Endothelial cell of umbilical vein (primary cell): ENCODE data around the gene KCNQ1OT1. TPM values are rescaled to one million over a fixed set of nuclear protein-coding genes. Genes with fewer than 3 reads are reported as not detected.

Experiments
- BruUV-seq: library from RNA; stranded (reverse); fragments of 400-500 nt; replicated peaks from 2 replicates; lab custom pipeline; 2021; lab: Mats Ljungman, UMichigan
- CTCF ChIA-PET: fragments of 300-600, 350-600 bp; sonication (Branson Sonifier 250); formaldehyde crosslinking; loops from one replicate; lab custom pipeline; 2021; ENCODE audit warnings: antibody characterized with exemption, inconsistent platforms; lab: Charles Lee
- POLR2A ChIA-PET: fragments of 300-600, 350-600 bp; sonication (Branson Sonifier 250); formaldehyde crosslinking; loops from one replicate; lab custom pipeline; 2021; ENCODE audit warnings: antibody characterized with exemption, inconsistent platforms; lab: Charles Lee
- DNase-seq: peaks from one replicate; pipeline ENCODE4 v3.0.0-alpha.2; 2011; ENCODE audit warnings: low read depth, low spot score
- FAIRE-seq: peaks from 2 replicates; lab custom pipeline; 2011; peaks lifted over from hg19 to GRCh38; lab: Jason Lieb, UNC
- H2AFZ ChIP-seq: 2 replicates; pipeline ENCODE4 v1.6.0; 2012; ENCODE audit warnings: low read depth, low read length, control low read depth, inconsistent platforms
- H3K27ac ChIP-seq: 2 replicates; pipeline ENCODE4 v1.5.1; 2011; ENCODE audit warnings: low read depth, mild to moderate bottlenecking, control low read depth, low read length, moderate library complexity; ENCODE audit not compliant: insufficient read depth
- H3K27me3 ChIP-seq, 2 experiments: 2 replicates each; pipeline versions ENCODE4 v1.6.0 to v1.6.1; 2011; ENCODE audit warnings: low read length in 2 of 2, mixed read lengths in 1 of 2; ENCODE audit not compliant: control insufficient read depth in 2 of 2, insufficient read depth in 2 of 2
- H3K36me3 ChIP-seq, 2 experiments: 2 replicates in 1 of 2; 3 replicates in 1 of 2; pipeline ENCODE4 v1.5.1; 2011; ENCODE audit warnings: low read length in 2 of 2, mild to moderate bottlenecking in 1 of 2, moderate library complexity in 1 of 2; ENCODE audit not compliant: control insufficient read depth in 2 of 2, insufficient read depth in 2 of 2; ENCODE audit errors: extremely low read depth in 1 of 2
- H3K4me1 ChIP-seq: 3 replicates; pipeline ENCODE4 v1.5.1; 2011; ENCODE audit warnings: mild to moderate bottlenecking, low read length; ENCODE audit not compliant: control insufficient read depth, insufficient read depth; ENCODE audit errors: extremely low read depth
- H3K4me2 ChIP-seq: 2 replicates; pipeline ENCODE4 v1.6.1; 2011; ENCODE audit warnings: low read length, control low read depth, mixed read lengths; ENCODE audit not compliant: insufficient read depth
- H3K4me3 ChIP-seq, 3 experiments: fragments of 200-600 bp in 1 of 3; sonication (generic), shearing (Covaris generic) in 1 of 3; replicated peaks in 1 of 3; 2 replicates each; pipeline ENCODE4 v1.5.1; 2011 to 2016; ENCODE audit warnings: control low read depth in 3 of 3, low read length in 3 of 3, mild to moderate bottlenecking in 2 of 3, inconsistent platforms in 1 of 3, low read depth in 1 of 3, moderate library complexity in 1 of 3; ENCODE audit not compliant: insufficient read depth in 1 of 3
- H3K79me2 ChIP-seq: 2 replicates; pipeline ENCODE4 v1.6.0; 2012; ENCODE audit warnings: low read length, inconsistent platforms; ENCODE audit not compliant: control insufficient read depth, insufficient read depth
- H3K9ac ChIP-seq: replicated peaks from 2 replicates; pipeline ENCODE3; 2011; ENCODE audit warnings: low read length, control low read depth; ENCODE audit not compliant: insufficient read depth; ENCODE audit errors: extremely low read depth
- H3K9me1 ChIP-seq: replicated peaks from 3 replicates; pipeline ENCODE4 v1.6.0; 2011; ENCODE audit warnings: mild to moderate bottlenecking, low read length; ENCODE audit not compliant: control insufficient read depth, insufficient read depth; ENCODE audit errors: extremely low read depth
- H3K9me3 ChIP-seq: replicated peaks from 2 replicates; pipeline ENCODE4 v1.5.1; 2012; ENCODE audit warnings: low read length, inconsistent platforms; ENCODE audit not compliant: control insufficient read depth, insufficient read depth
- H4K20me1 ChIP-seq: replicated peaks from 2 replicates; pipeline ENCODE3; 2011; ENCODE audit warnings: mild to moderate bottlenecking, low read length; ENCODE audit not compliant: control insufficient read depth, insufficient read depth; ENCODE audit errors: extremely low read depth
- FOS ChIP-seq: IDR thresholded peaks from 2 replicates; pipeline ENCODE4 v1.6.1; 2011; ENCODE audit warnings: mild to moderate bottlenecking, low read length, moderate library complexity, borderline replicate concordance; ENCODE audit not compliant: insufficient read depth
- MAX ChIP-seq: IDR thresholded peaks from 2 replicates; pipeline ENCODE4 v1.6.1; 2011; ENCODE audit not compliant: insufficient read depth, insufficient read length
- MYC ChIP-seq: IDR thresholded peaks from one replicate; pipeline ENCODE4 v1.6.1; 2011; ENCODE audit warnings: mild to moderate bottlenecking, low read depth, low read length
- POLR2A ChIP-seq: IDR thresholded peaks from 2 replicates; pipeline ENCODE4 v1.6.1; 2012; ENCODE audit warnings: low read depth, mild to moderate bottlenecking, control low read depth, low read length
- POLR2AphosphoS5 ChIP-seq: IDR thresholded peaks from 2 replicates; pipeline ENCODE4 v1.6.1; 2012; ENCODE audit warnings: low read depth, mild to moderate bottlenecking, control low read depth, low read length, moderate library complexity; ENCODE audit not compliant: insufficient read depth
- dilution Hi-C: fragments of 300-500 bp; cut with MboI; formaldehyde crosslinking; loops from one replicate; pipeline ENCODE4 v1.15.0; 2019; ENCODE audit warnings: low sequenced_read_pairs; ENCODE audit not compliant: extremely low pct_ligation_motif_present
- intact Hi-C: fragments of 100-400 bp; cut with micrococcal nuclease; formaldehyde crosslinking; loops from one replicate; pipeline ENCODE4 v1.10.0; 2022
- polyA plus RNA-seq, 4 experiments: library from polyadenylated mRNA; depleted of rRNA in 3 of 4; stranded (reverse) in 3 of 4; unstranded in 1 of 4; fragments of >200 nt; gene quantifications; 2 replicates each; pipeline versions ENCODE4 v1.2.1 to v1.2.3, GENCODE V29; 2011 to 2012; ENCODE audit warnings: missing spikeins in 1 of 4
- total RNA-seq: library from RNA; stranded (reverse); gene quantifications from 2 replicates; pipeline ENCODE4 v1.2.3, GENCODE V29; 2021

KCNQ1OT1 gene
- total and polyA plus RNA-seq, 2 donors (not counting 3 experiments of a cell fraction or from before 2014, with no cell fraction given) = 0.11 to 1.8 TPM

GRCh38 chr11:2687223-2687530 lies 12.6 kb downstream of the KCNQ1OT1 start:
- no peaks in the 10 kb centered on the region for H3K9me1 ChIP-seq
- CTCF ChIA-PET = no interaction called here
- POLR2A ChIA-PET = interaction anchor here (1.2 kb wide), 1 partner anchor 13 kb away, joined by 3 read pairs; the partner anchor contains the start of gene KCNQ1OT1
- no peaks in the 10 kb centered on the region for H4K20me1 ChIP-seq
- no peaks in the 10 kb centered on the region for H3K4me1 ChIP-seq
- H3K27ac ChIP-seq = no peak overlapping the region
- DNase-seq (no peak), FAIRE-seq (no peak)
- H3K9me3 ChIP-seq = no peaks in the 10 kb centered on the region
- no peak overlapping the region for H3K9ac ChIP-seq
- no peak overlapping the region for H3K4me3 ChIP-seq
- H3K79me2 ChIP-seq = peaks cover 15% of the 10 kb centered on the region
- H2AFZ ChIP-seq = no peak overlapping the region
- dilution Hi-C loops (no loop called here), intact Hi-C loops (no loop called here)
- no peak overlapping the region for H3K4me2 ChIP-seq
- TF ChIP-seq POLR2AphosphoS5 (no peak), MYC (no peak), FOS (no peak)
- BruUV-seq = no TSS peak
- H3K27me3 ChIP-seq = no peaks in the 10 kb centered on the region
- H3K36me3 ChIP-seq = peaks cover 0 to 2% of the 10 kb centered on the region in 2 experiments

- Histone ChIP-seq H4K20me1 (no peaks in the 10 kb centered on the region), H3K9me1 (no peaks in the 10 kb centered on the region), H2AFZ (no peak overlapping the region), H3K4me3 (no peak overlapping the region), H3K27ac (no peak overlapping the region), H3K36me3 (peaks cover 0 to 2% of the 10 kb centered on the region in 2 experiments), H3K79me2 (peaks cover 14% of the 10 kb centered on the region), H3K9me3 (no peaks in the 10 kb centered on the region), H3K4me1 (no peaks in the 10 kb centered on the region), H3K9ac (no peak overlapping the region), H3K4me2 (no peak overlapping the region), H3K27me3 (no peaks in the 10 kb centered on the region)
- CTCF ChIA-PET = no interaction called here
- DNase-seq = no peak
- no peak for FAIRE-seq
- no peak for TF ChIP-seq MAX
- TF ChIP-seq POLR2A = no peak
- intact Hi-C loops (no loop called here), dilution Hi-C loops (no loop called here)
- no TSS peak for BruUV-seq
- POLR2A ChIA-PET = interaction anchor here (1.2 kb wide), 1 partner anchor 13 kb away, joined by 3 read pairs; the partner anchor contains the start of gene KCNQ1OT1
These were observed 13.2 kb downstream of the KCNQ1OT1 start for GRCh38 chr11:2686360-2687222.
